GM03348 (cell line): ENCODE data around the gene PSMB10.
"Not testable (repeated sequence)": the region's sequence is repeated elsewhere in the genome, so short reads cannot be mapped to it uniquely, and the experiment has no call there.

Experiments used
- DNase-seq: peaks from one replicate; pipeline ENCODE4 v3.0.0; 2012; ENCODE audit warnings: low spot score

The PSMB10 gene

DNA sequence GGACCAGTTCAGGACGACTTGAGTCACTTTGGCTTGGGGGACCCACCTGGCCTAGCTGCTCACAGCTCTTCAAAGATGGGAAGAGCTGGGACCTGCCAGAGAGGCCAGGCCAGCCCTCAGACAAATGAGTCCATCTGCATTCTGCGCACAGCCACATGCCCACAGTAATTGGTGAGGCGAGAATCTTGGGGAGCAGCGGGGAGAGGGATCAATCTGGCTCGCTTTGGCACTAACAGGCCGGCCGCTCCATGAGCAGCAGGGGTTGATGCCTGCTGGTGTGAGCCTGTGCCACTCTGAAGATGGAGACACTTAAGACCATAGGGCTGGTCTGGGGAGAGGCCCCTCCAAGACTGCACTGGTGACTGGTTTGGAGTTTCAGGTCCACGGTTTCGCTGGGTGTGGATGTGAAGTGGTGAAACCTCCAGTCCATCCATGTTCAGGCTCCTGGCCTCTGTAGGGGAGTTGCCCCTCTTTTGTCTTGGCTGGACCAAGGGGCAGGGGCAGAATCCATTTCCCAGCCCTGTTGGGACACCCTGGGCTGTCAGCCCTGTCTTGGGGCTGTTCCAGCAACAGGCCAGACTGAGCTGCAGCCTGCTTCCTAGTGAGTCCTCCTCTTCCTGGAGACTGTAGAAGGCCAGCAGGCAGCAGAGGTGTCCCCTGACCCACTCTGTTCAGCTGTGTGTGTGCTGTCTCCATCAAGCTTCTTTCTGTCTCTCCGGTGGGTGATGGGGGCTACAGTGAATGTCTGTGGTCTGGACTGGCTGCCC lies 12.3 kb downstream of the PSMB10 start:
- DNase-seq = no peak

- DNase-seq = no peak
Observed at GRCh38 chr16:67923414-67924116, 13.1 kb downstream of the PSMB10 start.

- DNase-seq = no peak
Observed at GRCh38 chr16:67922740-67923139, 13.9 kb downstream of the PSMB10 start.

DNA sequence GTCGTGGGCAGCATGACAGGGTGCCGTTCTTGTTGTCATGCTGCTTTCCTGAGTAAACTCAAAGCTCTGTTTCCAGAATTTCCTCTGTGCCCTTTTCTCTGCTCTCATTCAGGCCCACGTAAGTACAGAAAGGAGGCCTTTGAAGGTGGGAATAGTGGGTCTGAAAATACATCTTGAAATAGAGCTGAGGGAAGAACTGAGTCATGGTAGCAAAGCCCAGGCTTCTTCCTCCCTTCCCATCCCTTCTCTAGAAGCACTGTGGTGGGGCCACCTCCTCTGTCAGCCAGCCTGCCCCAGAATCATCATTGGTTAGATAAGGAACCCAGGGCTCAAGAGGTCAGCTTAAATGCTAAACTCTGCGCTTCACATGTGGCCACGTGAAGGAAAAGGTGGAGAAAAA lies 14.4 kb downstream of the PSMB10 start:
- DNase-seq = no peak

- no peak for DNase-seq
Observed at GRCh38 chr16:67919622-67920221, 16.9 kb downstream of the PSMB10 start.

DNA sequence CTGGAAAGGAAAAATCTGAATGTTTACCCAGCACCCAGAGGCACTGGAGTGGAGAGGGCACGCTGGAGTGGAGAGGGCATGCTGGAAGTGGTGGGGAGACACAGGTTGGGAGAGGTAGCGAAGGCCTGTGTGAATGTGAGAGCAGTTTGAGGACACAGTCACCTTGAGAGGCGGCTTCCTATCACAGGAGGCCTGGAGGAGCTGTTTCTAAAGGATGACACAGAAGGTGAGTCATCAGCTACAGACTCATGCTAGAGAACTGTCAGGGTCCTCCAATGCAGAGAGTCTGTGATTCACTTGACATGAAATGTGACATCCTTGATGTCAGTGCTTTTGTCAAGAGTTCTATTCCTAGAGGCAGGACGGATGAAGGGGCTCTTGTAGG lies 18.8 kb downstream of the PSMB10 start:
- peak; percentile 83 for DNase-seq

GRCh38 chr16:67917140-67917851 lies 19.4 kb downstream of the PSMB10 start:
- peak; percentile 56 for DNase-seq

GRCh38 chr16:67915831-67916723 lies 20.6 kb downstream of the PSMB10 start:
- no peak for DNase-seq

DNA sequence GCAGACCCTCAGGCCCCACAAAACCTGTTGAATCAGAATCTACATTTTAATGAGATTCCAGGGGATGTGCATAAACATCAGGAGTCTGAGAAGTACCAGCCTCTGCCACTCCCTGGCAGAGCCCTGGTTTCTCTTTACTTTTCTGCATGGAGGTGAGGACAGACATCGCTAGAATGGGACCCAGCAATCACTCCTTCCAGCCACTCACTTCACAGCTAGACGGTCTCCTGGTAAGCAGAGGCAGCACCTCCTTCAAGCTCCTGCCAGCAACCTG lies 21.2 kb downstream of the PSMB10 start:
- DNase-seq = not testable (repeated sequence)

- DNase-seq = no peak
Observed at GRCh38 chr16:67914758-67915495, 21.7 kb downstream of the PSMB10 start.

DNA sequence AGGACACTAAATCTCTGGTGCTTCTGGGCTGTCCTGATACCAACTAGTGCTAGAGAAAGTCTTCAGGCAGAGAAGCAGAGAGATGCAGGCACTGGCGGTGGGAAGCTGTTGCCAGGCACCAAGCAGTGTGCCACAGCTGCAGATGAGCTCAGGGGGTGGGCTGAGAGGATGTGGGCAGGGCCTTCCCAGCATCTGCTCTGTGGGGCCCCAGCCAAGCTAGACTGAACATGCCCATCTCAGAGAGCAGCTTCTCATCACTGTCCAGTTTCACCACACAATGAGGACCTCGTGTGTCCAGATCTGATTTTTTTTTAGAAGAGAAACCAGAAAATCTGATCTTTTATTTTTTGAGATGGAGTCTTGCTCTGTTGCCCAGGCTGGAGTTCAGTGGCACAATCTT lies 26.5 kb downstream of the PSMB10 start:
- peak; percentile 71 for DNase-seq

GRCh38 chr16:67909056-67909742 lies 27.5 kb downstream of the PSMB10 start:
- no peak for DNase-seq

GRCh38 chr16:67907397-67908180 lies 29.1 kb downstream of the PSMB10 start:
- DNase-seq = no peak

GRCh38 chr16:67902831-67903230 lies 33.8 kb downstream of the PSMB10 start:
- no peak for DNase-seq

DNA sequence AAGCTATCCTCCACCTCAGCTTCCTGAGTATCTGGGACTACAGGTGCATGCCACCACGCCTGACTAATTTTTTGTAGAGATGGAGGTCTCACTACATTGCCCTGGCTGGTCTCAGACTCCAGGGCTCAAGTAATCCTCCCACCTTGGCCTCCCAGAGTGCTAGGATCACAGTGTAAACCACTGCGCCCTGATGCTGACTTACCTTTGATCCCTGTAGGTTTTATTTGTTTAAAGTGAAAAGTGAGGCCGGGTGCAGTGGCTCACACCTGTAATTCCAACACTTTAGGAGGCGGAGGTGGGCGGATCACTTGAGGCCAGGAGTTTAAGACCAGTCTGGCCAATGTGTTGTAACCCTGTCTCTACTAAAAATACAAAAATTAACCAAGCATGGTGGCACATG lies 34.9 kb downstream of the PSMB10 start:
- no peak for DNase-seq

DNA sequence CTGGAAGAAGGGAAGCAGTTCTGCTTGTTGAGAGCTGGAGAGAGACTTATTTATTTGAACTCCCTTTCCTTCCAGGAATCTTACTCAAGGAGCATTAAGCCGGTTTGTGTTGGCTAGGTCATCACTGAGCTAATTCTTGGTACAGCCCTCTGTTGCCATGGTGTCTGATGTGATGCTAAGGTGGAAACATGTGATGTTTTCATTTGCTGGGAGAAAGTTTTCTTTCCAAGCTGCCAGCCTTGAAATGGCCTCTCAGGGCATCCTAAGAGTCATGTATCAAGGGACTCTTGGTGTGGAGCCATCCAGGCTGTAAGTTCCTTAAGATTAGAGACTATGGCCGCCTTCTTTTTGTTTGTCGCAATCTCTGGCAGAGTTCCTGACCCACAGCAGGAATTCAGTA lies 39.4 kb downstream of the PSMB10 start:
- DNase-seq = no peak

DNA sequence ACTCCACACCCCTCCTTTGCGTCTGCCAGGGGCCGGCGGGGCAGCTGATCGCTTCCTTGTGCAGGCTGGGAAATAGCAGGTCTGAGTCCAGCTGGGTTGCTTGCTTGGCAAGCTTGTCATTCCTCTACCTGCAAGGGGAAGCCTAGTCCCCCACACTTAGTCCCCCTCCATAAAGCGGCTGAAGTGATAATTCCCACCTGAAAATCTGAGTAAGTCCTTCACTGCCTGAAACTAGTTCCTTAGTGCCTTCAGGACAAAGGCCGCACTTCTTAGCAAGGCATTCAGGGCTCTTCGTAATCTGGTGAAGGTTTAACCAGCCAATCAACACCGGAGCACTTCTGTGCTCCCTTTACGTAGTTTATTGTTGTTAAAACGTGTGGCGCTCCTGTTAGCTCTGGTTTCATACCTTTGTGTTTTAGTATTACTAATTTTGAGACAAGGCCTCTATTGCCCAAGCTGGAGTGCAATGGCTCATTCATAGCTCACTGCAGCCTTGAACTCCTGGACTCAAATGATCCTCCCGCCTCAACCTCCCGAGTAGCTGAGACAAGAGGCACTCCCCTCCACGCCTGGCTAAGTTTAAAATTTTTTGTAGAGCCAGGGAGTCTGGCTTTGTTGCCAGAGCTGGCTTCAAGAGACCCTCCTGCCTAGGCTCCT lies 42.8 kb downstream of the PSMB10 start:
- no peak for DNase-seq

GRCh38 chr16:67892899-67893742 lies 43.5 kb downstream of the PSMB10 start, which contains the start of gene PSKH1:
Gene PSKH1, plus strand, starts transcription at chr16:67893254. Its CDS starts 15,496 bp downstream, at chr16:67908750.
- peak; percentile 99 for DNase-seq
